ENCODE data around the gene FAM117A.

FAM117A gene

DNA sequence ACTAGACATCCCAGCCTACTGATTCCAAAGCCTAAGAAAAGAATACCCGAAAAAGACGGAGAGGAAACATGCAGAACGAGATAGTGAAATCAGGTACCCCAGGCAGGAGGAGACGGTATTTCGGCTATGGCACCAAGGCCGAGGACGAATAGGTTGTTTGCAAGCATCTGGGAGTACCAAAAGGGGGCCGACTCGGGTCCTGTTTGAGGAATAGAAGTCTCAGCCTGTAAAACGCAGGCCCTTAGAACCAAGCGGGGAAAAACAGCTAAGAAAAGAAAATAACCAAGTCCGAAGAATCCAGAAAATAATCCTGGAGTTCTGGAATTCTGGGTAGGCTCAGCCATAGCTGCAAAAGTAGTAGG lies 56.7 kb downstream of the FAM117A start:
- no peak for DNase-seq

GRCh38 chr17:49705254-49705653 lies 58.7 kb downstream of the FAM117A start:
- no peak for DNase-seq

GRCh38 chr17:49703557-49704277 lies 60.2 kb downstream of the FAM117A start:
- DNase-seq, result peak; percentile 79

- DNase-seq, result no peak
These were observed 63.0 kb downstream of the FAM117A start for GRCh38 chr17:49700960-49701359.

DNA sequence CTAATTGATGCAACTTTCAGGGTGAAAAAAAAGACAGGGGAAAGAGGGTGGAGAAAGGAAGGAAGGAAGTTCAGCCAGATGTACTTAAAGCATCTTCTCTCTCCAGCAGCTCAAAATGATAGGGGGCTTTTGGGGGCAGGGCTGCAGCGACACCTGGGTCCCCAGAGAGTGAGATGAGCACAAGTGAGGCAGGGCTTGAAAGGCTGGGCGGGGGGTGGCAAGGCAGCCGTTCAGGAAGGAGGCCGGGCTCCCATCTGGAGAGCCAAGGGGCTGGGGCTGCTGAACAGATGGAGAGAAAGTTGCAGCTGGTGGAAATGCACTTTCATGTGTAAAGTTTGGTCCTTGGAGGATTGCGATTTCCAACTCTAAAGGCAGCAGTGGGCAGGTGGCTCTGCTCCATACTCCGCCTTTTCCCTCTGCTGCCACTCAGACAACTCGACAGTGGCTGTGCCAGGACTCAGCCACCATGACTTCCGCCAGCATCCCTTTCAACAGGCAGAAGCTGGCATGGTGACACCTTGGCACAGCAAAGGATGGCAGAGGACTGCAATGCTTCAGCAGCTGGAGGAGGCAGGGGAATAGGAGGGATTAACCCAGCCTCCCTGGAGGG lies 63.9 kb downstream of the FAM117A start:
- DNase-seq, result no peak

DNA sequence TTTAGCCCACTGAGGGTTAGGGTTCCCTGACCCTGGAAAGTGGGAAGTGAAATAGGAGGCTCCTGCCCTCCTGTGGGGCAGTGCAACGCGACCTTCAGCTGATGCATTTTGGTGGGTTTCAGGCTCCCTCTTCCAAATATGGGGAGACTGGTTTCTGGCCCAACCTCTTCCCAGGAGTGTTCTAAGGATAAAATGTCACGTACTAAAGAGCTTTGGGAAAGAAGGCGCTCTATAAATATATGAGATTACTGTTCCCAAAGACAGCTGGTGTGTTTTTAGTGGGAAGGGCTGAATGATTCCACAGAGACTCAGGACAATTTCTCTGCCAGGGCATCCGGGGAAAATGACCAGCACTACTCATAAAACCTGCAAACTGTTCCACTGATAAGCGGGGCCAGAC lies 65.9 kb downstream of the FAM117A start:
- no peak for DNase-seq

DNA sequence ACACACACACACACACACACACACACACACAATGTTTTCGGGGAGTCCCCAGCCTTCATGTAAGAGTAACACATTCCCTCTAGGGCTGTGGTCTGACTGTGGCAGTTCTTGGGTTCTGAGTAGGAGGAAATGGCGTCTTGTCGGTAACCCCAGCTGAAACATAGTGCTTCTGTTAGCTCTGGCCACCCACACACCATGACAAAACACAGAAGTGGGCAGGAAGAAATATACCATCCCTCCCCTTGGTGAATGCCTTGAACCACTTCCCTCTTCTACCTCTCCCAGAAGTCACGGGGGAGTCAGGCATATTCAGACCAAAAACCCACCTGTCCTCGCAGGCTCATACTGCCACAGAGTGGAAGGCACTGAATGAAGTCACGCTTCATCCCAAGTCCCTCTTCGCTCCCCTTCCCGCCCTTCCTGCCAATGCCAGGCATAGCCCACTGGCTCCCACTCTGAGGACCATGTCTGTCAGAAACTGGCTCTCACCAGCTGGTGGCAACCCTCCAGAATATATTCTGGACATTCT lies 67.6 kb downstream of the FAM117A start:
- no peak for DNase-seq

- no peak for DNase-seq
These were observed 68.2 kb downstream of the FAM117A start for GRCh38 chr17:49695698-49696232.

- peak; percentile 63 for DNase-seq
These were observed 68.9 kb downstream of the FAM117A start for GRCh38 chr17:49694847-49695697.

DNA sequence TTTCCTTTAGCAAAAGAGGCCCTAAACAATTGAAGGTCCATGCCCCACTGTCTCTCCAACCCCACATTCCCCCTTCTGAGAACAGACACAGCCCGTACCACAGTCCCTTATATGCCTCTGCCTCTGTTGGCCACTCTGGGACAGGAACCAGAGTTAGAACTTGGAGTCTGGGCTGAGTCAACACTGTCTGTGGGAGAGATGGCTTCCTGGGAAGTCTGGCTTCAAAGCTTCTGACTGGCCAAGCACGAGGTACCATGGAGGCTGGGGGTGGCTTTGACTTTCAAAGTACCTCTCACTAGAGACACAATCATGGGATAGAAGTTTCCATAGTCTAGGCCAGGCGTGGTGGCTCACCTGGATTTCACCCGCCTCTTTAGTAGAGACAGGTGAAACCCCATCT lies 71.2 kb downstream of the FAM117A start:
- DNase-seq, result no peak

DNA sequence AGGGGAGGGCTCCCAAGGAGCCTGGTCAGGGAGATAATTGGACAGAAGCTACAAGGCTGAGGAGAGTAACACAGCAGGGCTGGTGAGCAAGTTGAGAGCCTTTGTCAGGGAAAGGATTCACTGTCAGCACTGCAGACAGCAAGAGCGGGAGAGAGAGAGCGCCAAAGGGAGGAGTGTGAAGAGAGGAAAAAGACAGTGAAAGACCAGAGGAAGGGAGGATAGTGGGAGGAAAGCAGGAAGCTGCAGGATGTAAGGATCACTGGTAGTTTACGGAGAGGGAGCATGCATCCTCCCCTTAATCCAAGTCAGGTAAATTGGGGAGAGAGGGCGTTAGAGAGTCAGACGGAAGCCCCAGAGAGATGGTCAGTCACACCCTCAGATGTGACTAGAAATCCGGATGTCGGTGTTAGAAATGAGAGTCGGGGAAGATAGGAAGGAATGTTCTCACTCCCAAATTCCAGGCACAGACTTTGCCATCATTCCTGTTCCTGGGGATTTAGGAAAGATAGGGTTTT lies 72.2 kb downstream of the FAM117A start:
- no peak for DNase-seq

DNA sequence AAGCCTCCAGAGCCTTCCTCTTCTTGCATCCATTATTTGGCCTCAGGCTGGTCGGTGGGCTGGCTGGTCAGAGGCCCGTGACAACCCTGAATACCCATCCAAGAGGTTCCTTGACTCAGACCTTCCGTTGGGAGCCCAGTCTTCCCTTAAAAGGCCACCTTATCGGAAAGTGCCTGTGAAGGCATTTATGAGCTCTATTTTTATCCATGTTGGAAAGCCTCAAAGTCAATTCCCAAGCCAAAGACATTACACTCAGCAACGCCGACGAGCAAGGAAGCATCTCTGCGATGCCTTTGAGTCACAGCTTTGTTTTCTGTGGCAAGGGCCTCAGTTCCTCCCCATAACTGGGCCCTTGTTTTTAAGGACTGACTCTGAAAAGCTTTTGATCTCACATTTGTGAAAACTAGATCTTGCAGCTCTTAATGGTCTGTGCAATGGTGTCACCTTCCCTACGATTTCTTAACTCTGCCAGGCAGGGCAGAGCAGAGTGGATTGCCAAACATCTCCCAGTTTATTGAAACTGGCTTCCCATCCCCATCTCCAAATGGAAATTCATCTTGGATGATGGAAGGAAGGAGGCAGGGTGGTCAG lies 72.8 kb downstream of the FAM117A start:
- peak; percentile 68 for DNase-seq

DNA sequence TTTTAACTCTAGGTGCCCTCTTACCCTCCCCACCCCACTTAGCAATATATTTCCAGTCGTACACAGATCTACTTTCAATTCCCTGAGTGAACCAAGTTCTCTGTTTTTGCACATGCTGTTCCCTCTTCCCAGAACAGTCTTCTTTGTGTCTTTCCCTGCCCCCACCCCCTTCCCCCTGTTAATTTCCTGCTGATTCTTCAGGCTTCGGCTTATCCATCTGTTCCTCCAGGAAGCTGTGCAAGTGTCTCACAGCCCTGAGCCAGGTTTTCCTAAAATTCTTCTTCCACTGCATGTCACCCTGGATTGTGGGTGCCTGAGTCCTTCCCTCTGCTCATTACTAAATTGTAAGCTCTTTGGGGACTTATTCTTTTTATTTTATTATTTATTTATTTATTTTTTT lies 73.7 kb downstream of the FAM117A start:
- DNase-seq, result no peak

DNA sequence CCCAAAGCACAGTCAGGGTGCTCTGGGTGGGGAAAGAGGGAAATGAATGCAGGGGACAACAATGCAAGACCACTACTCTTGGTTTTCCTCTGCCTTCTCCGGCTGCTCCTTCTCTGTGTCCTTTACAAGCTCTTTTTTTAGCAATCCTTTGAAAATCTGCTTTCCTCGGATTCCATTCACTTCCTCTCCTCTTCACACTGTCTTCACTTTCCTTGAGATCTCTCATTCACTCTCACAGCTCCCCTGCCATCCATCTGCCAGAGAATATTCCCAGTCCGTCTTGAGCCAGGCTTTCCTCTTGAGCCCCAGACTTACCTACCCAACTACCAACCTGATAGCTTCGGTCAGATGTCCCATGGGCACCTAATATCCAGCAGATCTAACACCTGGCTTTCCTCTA lies 75.1 kb downstream of the FAM117A start:
- no peak for DNase-seq

DNA sequence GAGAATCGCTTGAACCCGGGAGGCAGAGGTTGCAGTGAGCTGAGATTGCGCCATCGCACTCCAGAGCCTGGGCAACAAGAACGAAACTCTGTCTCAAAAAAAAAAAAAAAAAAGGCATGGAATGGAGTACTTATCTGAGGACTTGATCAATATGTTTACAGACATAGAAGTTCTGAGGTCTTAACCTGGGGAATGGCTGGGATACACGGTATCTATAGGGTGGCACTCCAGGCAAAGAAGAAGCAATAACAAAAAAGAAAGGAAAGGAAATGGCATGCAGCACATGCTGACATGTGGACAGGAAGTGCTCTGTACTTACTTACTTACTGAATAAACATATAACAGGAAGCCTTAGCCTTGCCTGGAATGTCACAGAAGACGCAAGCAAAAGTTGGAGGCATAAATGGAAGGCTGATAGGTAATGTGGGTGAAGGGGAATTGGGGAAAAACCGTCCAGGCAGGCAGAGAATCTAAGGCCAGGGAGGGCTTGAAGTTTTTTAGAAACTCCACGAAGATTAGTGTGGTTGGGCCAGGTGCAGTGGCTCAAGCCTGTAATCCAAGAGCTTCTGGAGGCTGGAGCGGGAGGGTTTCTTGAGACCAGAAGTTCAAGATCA lies 75.9 kb downstream of the FAM117A start:
- no peak for DNase-seq

DNA sequence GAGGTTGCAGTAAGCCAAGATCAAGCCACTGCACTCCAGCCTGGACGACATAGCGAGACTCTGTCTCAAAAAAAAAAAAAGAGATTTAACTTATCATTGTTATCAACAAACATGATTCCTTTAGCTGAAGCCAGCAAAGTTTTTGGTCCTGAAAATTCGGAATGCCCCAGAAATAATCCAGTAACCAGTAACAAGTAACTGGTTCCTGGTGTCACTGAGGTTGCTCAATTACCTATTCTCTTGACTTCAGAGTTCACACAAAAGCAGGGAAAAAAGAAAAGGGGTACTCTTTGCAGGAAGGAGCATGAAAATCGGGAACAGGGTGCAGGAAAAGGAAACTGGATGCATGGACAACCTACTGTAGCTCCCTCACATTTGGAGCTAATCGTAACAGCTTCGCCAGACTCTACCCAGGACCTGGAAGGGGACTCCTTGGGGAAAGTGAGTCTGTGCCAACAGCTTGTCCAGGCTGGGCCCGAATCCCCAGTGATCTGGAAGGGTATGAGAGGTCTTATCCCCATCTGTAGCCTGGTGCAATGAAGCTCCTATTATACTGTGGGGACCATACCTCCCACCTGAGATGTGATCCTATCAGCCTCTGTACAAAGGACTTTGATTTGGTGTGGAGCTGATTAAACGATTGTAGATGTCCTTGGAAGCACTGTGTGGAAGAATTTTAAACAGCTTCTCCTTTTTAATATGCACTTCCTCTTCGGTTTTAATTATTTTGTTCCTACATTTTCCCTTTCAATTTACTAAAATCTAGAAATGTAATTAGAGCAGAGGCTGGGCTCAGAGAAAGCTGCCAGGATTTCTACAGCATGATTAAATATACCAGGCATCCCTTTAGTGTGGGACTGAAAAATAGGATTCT lies 82.6 kb downstream of the FAM117A start:
- no peak for DNase-seq

DNA sequence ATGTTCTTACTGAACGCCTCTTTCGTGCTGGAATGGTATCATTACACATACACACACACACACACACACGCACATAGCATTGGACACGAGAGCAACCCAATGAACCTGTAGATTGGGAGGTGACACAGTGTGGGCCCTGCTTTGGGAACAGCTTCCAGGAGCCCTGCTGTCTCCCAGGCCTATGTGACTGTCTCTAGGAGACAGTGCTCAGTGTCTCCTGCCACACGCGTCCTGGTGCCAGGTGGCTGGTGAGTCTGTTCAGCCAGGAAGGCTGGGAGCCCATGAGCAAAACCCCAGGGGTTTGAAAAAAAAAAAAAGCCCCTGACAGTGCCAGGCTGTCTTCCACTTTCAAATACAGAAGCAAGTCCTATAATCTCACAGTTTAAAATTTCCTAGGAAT lies 83.6 kb downstream of the FAM117A start:
- no peak for DNase-seq

- DNase-seq, result peak; percentile 100
These were observed 85.7 kb downstream of the FAM117A start, which contains the start of gene SPOP for GRCh38 chr17:49677933-49678847. TSS of gene SPOP (minus strand) at chr17:49678097. CDS start at chr17:49622810, 55,287 bp downstream.

- peak; percentile 99 for DNase-seq
These were observed 86.6 kb downstream of the FAM117A start for GRCh38 chr17:49677134-49677932.
